HG02981 (cell line): Measurements from ENCODE around the gene PTH1R.

ENCODE experiments used
- ATAC-seq: cut with Tn5 transposase; IDR thresholded peaks from one replicate; pipeline ENCODE4 v1.9.1; 2021; ENCODE audit warnings: mild to moderate bottlenecking, moderate library complexity; ENCODE audit not compliant: unreplicated experiment

PTH1R gene

DNA sequence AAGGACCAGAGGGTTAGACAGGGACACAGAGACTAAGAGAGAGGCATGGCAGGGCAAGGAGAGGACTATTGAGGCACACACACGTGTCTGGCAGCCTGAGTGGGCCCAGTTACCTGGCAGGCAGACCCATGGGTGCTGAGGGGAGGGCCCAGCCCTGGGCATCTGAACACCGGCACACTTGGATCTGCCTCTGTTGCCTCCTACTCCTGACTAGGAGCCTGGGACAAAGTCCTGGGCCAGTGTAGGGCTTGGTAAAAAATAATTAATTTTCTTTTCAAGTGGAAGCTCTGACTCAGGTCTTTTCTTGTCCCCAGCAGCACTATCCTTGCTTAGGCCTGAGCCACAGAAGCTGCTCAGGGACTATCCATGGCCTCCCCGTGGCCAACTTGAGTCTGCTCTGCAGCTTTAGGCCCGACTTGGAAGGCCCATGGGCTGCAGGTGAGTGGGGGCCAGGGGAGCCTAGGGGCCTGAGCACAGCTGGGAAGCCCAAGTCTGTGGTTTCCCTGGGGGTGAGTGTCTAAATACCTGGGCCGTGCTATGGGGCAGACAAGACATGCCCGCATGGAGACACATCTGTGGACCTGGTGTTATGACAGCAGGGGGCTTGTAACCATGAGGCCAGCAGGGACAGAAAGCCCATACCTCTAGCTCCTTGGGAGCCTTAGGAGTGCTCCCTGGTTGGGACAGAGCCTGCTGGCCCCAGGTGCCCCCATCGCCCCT is at the start of gene PTH1R:
PTH1R (plus strand) TSS at position 316 of the 720 bp plus-strand sequence. CDS start 5,839 bp downstream, outside the sequence.
- no peak for ATAC-seq

DNA sequence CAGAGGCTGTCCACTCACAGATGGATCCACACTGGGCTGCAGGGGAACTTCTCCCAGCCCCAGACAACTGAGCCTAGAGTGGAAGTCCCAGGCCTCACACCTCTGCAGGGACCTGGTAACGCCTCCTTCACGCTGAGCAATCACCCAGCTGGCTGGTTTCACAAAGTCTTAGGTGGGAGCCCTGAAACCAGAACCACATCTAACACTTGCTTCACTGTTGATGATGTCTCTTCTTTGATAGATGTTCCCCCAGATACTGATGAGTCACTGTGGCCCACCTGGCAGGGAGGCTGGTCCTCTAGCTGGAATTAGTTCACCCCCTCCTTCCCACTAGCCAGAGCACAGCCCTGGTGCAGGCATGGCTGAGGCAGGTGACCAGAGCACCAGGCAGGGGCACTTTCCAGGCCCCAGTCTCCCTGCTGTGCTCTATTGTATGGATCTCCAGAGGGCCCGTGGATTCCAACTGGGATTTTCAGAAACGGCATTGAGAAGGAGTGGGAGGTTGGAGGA is 47.8 kb upstream of the PTH1R start:
- peak; percentile 72 for ATAC-seq

DNA sequence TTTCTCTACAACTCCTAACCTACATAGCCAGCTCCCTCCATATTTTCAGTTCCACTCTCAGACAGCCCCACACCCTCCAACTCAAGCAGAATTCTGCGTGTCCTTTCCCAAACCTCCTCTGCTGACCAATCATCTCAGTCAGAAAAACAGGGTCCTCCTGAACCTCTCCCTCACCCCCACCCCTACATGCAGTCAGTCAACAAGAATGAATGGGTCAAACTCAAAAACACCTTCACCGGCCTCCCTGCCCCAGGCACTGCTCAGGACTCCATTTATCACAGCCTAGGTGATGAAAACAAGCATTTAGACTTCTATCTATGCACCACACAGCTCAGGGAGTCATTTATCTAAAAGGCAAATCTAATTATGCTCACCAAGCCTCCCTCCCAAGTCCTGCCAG is 46.7 kb upstream of the PTH1R start:
- ATAC-seq: no peak

DNA sequence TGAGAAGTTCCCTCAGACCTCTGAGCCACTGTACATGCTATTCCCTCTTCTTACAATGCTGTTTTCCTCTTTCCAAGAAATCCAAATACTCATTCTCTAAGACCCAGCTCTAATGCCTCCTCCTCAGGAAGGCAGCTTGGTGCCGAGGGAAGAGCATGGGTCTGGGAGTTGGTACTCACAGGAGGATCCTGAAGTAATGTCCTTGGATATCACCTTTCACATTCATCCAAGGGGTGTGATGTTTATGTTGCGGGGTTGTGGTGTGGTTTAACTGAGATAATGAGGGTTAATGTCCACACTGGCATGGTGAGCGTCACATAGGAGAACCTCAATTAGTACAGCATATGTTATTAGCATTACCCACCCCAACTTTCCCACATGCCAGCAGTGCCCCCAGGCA is 46.2 kb upstream of the PTH1R start:
- no peak for ATAC-seq

DNA sequence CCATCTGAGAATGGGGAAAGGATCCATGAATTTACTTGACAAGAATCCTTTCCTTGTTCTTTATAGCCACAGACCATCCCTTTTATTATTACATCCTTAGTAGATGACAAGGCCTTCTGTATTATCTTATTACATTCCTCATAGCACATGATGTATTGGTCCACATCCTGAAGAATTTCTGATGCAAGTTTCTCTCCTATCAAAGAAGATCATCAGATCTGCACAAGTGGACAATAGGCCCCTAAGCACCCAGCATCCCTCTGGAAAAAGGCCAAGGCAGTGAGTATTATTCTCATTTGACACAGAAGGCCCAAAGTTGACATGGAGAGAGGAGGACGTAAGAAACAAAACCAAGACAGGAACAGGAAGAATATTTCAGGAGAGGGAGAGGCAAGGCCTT is 45.7 kb upstream of the PTH1R start:
- ATAC-seq: no peak

DNA sequence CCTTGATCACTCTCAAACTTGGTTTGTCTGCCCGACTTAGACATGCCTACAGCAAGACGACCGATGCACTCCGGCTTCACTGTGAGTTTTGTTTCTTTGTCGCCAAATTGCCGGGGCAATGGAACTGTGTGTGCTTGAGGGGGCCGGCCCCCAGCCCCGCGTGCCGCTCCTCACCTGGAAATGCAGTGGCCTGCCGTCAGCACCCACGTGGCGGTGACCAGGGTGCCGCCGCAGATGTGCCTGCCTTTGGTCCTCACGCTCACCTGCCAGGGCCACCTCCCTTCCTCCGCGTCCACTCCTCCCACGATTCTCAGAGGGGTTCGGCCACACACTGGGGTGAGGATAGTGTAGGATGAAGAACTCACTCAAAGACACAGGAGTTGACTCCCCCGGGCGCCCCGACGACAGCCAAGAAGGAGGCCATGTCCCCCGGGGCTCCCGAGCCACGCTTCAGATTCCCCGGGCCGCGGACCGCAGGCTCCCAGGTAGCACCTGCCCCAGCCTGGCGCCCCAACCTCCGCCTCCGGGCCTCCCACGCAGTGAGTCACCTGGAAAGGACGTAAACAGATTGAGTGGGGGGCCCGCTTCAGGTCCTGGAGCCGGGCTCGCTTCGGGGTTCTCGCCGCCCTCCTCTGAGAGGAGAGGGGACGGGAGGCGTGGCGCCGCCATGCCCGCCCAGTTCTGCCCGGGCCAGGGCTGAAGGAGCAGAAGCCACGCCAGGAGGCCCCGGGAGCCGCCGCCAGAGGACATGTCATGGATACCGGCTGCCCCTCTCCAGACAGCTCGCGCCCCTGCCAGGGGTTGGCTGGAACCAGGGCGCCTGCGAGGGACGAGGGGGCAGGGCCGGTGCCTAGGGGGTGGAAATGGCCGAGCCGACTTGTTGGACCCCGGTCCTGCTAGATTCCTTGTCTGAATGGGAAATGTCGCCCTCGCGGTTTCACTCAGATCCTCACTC is 43.9 kb upstream of the PTH1R start:
- ATAC-seq: no peak

DNA sequence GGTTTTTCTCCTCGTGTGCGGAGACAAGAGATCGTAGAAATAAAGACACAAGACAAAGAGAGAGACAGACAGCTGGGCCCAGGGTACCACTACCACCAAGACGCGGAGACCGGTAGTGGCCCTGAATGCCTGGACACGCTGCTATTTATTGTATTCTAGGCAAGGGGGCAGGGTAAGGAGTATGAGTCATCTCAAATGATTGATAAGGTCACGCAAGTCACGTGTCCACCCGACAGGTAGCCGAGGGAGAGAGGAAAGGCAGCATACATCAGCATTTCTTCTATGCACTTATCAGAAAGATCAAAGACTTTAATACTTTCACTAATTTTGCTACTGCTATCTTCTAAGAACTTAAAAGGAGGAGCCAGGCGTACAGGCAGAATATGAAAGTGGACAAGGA is 42.5 kb upstream of the PTH1R start:
- no peak for ATAC-seq

DNA sequence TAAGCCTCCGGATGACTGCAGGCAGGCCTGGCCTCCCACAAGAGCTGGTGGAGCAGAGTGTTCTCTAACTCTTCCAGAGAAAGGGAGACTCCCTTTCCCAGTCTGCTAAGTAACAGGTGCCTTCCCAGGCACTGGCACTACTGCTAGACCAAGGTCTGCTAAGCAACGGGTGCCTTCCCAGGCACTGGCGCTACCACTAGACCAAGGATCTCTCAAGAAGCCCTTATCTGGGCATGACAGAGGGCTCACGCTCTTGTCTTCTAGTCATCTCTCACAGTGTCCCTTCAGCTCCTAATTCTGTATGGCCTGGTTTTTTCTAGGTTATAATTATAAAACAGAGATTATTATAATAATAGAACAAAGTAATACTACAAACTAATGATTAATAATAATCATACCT is 42.0 kb upstream of the PTH1R start:
- ATAC-seq: no peak

DNA sequence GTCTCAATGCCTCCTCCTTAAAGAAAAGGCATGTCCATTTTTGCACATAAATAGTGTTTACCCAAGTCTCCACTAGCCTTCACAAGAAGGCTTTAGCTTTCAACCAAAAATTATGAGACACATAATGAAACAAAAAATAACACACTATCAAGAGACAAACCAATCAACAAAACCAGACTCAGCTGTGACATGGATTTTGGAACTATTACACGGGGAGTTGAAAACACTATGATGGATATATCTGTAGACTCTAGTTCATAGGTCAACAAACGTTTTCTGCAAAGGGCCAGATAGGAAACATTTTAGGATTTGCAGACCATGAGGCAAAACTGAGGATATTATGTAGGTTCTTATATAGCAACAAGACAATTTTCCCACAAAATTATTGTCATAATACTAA is 39.2 kb upstream of the PTH1R start:
- ATAC-seq: no peak

DNA sequence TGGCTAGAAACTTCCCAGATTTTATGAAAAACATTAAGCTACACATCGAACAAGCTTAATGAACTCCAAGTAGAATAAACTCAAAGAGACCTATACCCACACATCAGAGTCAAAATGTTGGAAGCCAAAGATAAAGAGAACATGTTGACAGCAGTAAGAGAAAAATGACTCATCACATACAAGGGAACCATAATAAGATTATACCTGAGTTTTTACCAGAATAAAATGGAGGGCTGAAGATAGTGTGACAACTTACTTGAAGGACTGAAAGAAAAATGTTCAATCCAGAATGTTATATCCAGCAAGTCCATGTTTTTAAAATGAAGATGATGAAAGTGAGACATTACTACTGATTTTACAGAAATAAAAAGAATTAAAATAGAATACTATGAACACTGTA is 37.0 kb upstream of the PTH1R start:
- ATAC-seq: no peak

DNA sequence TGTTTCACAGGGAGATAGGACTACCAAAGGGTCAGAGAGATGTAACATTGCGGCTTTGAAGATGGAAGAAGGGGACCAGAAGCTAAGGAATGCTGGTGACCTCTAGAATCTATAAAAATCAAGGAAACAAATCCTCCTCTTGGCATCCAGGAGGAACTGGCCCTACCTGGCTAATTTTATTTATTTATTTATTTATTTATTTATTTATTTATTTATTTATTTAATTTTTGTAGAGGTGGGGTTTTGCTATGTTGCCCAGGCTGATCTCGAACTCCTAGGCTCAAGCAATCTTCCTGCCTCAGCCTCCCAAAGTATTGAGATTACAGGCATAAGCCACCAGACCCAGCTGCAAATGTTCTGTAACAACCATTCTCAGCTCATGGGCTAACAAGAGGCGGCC is 34.0 kb upstream of the PTH1R start:
- no peak for ATAC-seq

DNA sequence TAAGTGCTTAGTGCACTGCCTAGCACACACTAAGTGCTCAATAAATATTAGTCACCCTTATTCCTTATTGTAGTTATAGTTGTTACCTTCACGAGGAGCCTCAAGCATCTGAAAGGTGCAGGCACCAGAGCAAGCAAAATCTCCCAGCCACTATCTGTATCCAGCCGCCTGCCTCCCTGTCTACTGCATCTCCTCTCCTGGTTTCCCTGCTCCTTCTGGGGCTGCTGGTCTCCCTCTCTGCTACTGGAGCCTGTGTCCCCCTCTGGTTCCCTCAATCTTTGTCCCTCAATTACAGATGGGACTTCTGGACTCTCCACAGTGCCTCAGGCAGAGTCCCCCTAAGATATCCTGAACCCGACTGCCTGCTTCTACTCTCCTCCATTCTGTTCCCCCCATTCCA is 33.1 kb upstream of the PTH1R start:
- no peak for ATAC-seq

DNA sequence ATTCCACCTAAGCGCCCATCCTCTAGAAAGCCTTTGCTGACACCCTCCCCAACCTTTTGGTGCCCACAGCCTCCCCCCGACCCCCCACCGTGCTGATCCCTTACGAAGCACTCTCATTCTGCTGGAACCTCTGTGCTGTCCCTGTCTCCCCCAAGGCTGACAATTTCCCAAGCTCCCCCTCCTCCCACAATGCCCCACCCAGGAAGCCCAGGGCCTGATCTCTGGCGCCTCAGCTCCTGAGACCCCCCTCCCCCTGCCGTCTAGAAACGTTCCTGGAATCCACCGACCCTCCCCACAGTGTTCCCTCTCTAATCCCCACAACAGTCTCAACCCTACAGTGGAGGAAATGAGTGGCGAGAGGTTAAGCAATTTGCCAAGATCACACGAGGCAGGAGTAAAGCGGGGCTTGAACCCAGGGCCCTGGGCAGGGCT is 32.6 kb upstream of the PTH1R start:
- no peak for ATAC-seq

DNA sequence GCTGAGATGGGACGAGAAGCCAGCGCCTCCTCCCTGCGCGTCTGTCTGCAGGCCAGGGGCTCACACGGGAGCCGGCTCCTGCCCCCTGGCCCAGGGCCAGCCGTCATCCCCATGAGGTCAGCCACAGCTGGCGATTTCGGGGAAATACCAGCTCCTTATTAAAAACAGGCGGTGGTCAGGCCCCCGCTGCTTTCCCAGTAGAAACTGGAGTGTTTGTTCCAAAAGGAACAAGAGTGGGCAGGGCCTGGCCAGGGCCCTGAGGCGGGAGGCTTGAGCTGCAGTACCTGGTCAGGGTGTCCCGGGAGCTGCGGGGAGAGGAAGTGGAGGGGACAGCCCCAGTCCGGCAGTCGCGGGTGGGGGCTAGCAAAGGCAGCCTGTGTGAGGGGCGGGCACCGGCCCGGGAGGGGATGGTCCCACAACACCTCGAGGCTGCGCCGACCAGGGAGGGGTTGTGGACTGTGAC is 32.1 kb upstream of the PTH1R start:
- ATAC-seq: peak; percentile 44

DNA sequence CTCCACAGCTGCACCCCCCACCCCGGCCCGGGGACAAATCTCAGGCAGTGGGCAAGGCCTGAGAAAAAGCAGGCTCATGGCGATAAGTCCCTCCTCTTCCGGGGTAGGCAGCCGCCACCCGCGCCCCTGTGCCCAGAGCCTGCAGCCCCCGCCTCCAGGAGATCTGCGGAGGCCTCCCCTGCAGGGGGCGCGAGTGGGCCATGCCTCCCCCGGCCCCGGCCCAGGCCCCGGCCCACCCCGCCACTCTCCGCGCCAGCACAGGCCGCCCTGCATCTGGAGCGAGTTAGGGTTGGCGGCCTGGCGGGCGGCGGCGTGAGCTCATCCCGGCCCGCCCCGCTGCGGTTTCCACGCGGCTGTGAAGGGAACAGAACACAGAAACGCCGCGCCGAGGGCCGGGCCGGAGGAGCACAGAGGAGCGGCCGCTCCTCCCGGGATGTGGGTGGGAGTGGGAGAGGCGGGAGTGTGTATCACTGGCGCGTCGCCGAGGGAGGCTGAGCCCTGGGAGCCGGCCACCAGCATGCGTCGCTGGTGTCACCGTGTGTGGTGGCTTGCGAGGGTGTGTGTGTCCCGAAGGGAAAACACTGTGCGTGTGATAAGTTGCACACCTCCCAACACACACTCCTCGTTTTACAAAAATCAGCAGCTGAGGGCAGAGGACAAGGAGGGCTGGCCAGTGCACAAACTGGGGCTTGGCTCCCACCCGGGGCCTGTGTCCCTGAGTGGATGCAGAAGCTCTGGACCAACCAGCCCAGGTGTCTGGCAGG is 31.5 kb upstream of the PTH1R start:
- ATAC-seq: peak; percentile 61

DNA sequence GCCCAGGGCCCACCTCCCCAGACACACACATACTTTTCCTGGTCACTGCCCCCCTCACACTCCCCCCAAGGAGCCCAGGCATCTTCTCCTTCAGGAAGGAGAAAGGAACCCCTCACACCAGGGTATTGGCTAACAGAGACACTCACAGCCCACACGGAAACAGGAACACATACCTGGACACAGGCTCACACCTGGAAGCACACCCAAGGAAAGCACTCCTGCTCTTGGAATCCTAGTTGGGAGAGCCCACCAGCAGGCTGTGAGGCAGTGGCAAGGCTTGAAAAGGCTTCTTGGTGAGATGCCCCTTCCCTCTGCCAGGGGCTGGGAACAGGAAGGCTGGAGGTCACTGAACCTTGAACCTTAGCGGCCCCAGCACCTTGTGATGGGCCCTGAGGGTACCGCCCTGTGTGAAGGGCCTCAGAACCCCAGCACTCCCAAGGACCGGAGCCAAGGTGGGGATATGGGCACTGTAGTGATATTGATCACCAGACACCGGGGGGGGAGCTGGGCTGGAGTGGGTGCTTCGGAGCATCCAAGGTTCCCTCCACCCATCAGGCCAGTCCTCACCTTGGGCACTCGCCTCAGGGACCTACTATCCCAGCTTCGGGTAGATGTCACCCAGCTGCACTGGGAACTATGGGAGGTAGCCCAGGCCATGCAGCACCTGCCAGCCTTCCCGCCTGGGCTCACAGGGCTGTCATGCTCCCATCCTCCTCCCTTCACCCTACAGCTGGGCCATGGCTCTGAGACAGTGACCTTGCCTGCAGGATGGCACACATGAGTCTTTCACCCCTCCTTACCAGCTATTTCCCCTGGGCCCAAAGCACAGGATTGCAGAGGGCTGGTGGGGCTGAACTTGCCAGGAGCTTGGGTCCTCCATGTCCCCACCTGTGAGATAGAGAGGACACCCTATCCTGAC is 30.6 kb upstream of the PTH1R start:
- ATAC-seq: no peak

DNA sequence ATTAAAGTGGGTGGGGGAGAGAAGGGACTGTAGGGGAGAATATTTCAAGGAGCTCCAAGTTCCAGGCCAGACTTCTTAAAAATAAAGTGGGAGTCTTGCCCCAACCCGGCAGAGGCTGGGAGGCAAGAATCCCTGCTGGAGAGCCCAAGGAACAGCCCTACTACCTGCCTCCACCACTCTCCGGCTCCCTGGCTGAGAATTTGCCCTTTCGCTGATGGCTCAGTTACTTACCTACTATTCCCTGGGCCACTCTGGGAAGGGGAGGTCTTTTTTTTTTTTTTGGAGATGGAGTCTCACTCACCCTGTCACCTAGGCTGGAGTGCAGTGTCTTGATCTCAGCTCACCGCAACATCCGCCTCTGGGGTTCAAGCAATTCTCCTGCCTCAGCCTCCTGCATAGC is 29.8 kb upstream of the PTH1R start:
- ATAC-seq: no peak

DNA sequence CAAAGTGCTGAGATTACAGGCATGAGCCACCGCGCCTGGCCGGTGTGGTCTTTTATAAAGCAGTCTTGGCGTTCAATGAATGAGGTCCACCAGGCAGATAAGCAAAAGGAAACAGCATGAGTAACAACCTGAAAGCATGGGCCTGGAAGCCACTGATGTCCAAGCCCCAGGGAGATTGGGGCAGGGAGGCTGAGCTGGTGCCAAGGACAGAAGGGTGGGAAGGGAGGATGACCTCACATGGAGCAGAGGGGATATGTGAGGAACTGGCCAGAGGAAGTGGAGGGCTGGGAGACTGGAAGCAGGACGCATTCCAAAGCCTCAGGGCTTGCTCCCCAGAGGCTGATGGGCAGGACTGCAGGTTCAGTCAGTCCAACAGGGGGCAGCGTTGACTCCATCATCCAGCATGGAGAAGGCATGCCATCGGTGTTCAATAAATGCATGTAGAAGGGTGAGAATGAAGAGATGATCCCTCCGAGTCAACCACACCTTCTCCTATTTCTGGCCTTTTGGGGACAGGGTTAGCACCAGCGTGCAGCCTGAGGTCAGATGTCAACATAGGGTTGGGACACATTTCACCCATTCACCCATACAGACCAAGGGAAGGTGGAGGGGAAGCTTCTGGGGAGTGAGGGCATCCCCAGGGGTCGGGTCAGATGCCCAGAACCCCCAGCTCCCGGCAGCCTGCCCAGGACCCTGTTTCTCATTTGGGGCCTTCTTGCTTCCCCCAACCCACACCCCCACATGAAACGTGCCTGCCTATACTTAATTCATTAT is 29.1 kb upstream of the PTH1R start:
- ATAC-seq: no peak

DNA sequence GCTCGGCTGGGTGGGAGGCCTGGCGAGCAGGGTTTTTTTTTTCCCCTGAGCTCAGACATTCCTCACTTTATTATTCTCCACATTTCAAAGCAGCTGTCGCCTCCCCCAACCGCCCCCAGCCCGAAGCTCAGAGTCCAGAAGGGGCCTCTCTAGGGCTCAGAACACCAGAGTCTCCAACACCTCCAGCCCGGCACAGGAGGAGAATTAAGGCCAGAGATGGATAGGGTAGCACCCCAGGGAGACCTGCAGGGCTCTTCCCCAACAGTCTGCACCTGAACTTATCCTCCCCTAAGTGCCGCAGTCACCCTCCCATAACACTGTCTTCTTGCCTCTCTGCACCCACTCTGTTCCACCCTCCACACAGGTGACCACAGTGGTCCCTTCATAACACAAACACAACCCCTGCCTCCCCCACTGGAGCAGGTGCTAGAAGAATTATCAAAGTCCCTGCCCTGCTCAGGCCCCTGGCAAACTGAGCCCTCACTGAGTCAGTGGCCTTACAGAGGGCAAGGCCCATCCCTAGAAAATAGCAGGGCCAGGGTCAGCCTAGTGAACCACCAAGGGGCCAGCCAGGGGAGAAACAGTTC is 28.4 kb upstream of the PTH1R start:
- no peak for ATAC-seq
